ENCODE measurements around the gene ANKRD52.

The ANKRD52 gene

GRCh38 chr12:56206452-56207166, 51.6 kb downstream of the ANKRD52 start:
- ATAC-seq: peak; percentile 77
- no peak for TF ChIP-seq ARNTL (CRISPR knock-in tag; IDR thresholded peaks at IDR 0.05; ENCODE audit: borderline replicate concordance, low read depth)
- TF ChIP-seq RARB (CRISPR knock-in tag; IDR thresholded peaks at IDR 0.05): no peak
- no peak for TF ChIP-seq SNAI2 (CRISPR knock-in tag; IDR thresholded peaks at IDR 0.05)
- TF ChIP-seq GLIS3 (CRISPR knock-in tag; IDR thresholded peaks at IDR 0.05): no peak
- no peak for TF ChIP-seq ESRRG (CRISPR knock-in tag; IDR thresholded peaks at IDR 0.05)
- no peak for TF ChIP-seq BACH2 (CRISPR knock-in tag; IDR thresholded peaks at IDR 0.05; ENCODE audit: borderline replicate concordance)
- no peak for TF ChIP-seq TCF4 (CRISPR knock-in tag; IDR thresholded peaks at IDR 0.05; ENCODE audit: borderline replicate concordance)
- no peak for TF ChIP-seq ISL1 (CRISPR knock-in tag; IDR thresholded peaks at IDR 0.05)

- ATAC-seq: peak; percentile 15; the same call in 1 of the 3 replicates
- TF ChIP-seq ZNF565 (CRISPR knock-in tag; conservative IDR thresholded peaks at IDR 0.05; ENCODE audit: low read depth) (no peak), ISL1 (CRISPR knock-in tag; IDR thresholded peaks at IDR 0.05) (no peak), BACH2 (CRISPR knock-in tag; IDR thresholded peaks at IDR 0.05; ENCODE audit: borderline replicate concordance) (no peak), ESRRG (CRISPR knock-in tag; IDR thresholded peaks at IDR 0.05) (no peak), GLIS3 (CRISPR knock-in tag; IDR thresholded peaks at IDR 0.05) (no peak), PATZ1 (CRISPR knock-in tag; IDR thresholded peaks at IDR 0.05; ENCODE audit: borderline replicate concordance) (no peak), SNAI2 (CRISPR knock-in tag; IDR thresholded peaks at IDR 0.05) (no peak), RARB (CRISPR knock-in tag; IDR thresholded peaks at IDR 0.05) (no peak), CSDC2 (CRISPR knock-in tag; IDR thresholded peaks at IDR 0.05) (no peak), ZNF8 (CRISPR knock-in tag; IDR thresholded peaks at IDR 0.05) (no peak), ZFP30 (CRISPR knock-in tag; IDR thresholded peaks at IDR 0.05) (no peak), OSR1 (CRISPR knock-in tag; IDR thresholded peaks at IDR 0.05) (no peak), TOX (CRISPR knock-in tag; IDR thresholded peaks at IDR 0.05; ENCODE audit: borderline replicate concordance) (no peak), PPARA (CRISPR knock-in tag; IDR thresholded peaks at IDR 0.05; ENCODE audit: borderline replicate concordance) (no peak), ZNF70 (CRISPR knock-in tag; IDR thresholded peaks at IDR 0.05) (no peak), ARNTL (CRISPR knock-in tag; IDR thresholded peaks at IDR 0.05; ENCODE audit: borderline replicate concordance, low read depth) (no peak), ZFP3 (CRISPR knock-in tag; IDR thresholded peaks at IDR 0.05) (no peak), ZC3H10 (CRISPR knock-in tag; IDR thresholded peaks at IDR 0.05) (no peak)
- TF ChIP-seq, protein P1, sequence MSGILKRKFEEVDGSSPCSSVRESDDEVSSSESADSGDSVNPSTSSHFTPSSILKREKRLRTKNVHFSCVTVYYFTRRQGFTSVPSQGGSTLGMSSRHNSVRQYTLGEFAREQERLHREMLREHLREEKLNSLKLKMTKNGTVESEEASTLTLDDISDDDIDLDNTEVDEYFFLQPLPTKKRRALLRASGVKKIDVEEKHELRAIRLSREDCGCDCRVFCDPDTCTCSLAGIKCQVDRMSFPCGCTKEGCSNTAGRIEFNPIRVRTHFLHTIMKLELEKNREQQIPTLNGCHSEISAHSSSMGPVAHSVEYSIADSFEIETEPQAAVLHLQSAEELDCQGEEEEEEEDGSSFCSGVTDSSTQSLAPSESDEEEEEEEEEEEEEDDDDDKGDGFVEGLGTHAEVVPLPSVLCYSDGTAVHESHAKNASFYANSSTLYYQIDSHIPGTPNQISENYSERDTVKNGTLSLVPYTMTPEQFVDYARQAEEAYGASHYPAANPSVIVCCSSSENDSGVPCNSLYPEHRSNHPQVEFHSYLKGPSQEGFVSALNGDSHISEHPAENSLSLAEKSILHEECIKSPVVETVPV (CRISPR knock-in tag; IDR thresholded peaks at IDR 0.05): no peak
- TF ChIP-seq, protein P2, sequence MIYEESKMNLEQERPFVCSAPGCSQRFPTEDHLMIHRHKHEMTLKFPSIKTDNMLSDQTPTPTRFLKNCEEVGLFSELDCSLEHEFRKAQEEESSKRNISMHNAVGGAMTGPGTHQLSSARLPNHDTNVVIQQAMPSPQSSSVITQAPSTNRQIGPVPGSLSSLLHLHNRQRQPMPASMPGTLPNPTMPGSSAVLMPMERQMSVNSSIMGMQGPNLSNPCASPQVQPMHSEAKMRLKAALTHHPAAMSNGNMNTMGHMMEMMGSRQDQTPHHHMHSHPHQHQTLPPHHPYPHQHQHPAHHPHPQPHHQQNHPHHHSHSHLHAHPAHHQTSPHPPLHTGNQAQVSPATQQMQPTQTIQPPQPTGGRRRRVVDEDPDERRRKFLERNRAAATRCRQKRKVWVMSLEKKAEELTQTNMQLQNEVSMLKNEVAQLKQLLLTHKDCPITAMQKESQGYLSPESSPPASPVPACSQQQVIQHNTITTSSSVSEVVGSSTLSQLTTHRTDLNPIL (CRISPR knock-in tag; IDR thresholded peaks at IDR 0.05; ENCODE audit: low read depth): no peak
Observed at GRCh38 chr12:56205445-56205844, 52.7 kb downstream of the ANKRD52 start.

DNA sequence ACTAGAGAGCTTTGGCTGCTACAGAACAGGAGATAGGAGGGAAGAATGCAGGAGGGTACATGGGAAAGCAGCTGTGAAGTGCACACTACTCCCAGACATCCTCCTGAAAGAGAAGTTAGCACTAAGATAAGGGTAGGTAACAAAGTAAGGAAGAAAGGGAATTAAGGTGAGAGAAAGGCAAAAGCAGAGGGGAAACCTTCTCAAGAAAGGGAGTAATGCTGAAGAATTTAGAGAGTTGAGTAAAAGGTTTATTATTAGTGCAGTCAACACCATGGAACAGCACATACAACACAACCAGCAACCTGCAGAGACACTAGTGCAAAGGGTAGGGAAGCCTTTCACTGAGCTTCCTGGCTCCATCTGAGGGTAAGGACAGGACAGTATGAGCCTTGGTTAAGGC, 53.9 kb downstream of the ANKRD52 start:
- ATAC-seq: no peak
- TF ChIP-seq, protein P3, sequence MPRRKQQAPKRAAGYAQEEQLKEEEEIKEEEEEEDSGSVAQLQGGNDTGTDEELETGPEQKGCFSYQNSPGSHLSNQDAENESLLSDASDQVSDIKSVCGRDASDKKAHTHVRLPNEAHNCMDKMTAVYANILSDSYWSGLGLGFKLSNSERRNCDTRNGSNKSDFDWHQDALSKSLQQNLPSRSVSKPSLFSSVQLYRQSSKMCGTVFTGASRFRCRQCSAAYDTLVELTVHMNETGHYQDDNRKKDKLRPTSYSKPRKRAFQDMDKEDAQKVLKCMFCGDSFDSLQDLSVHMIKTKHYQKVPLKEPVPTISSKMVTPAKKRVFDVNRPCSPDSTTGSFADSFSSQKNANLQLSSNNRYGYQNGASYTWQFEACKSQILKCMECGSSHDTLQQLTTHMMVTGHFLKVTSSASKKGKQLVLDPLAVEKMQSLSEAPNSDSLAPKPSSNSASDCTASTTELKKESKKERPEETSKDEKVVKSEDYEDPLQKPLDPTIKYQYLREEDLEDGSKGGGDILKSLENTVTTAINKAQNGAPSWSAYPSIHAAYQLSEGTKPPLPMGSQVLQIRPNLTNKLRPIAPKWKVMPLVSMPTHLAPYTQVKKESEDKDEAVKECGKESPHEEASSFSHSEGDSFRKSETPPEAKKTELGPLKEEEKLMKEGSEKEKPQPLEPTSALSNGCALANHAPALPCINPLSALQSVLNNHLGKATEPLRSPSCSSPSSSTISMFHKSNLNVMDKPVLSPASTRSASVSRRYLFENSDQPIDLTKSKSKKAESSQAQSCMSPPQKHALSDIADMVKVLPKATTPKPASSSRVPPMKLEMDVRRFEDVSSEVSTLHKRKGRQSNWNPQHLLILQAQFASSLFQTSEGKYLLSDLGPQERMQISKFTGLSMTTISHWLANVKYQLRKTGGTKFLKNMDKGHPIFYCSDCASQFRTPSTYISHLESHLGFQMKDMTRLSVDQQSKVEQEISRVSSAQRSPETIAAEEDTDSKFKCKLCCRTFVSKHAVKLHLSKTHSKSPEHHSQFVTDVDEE (CRISPR knock-in tag; IDR thresholded peaks at IDR 0.05): no peak
- TF ChIP-seq, protein P1 (CRISPR knock-in tag; IDR thresholded peaks at IDR 0.05): no peak
- TF ChIP-seq, protein P2 (CRISPR knock-in tag; IDR thresholded peaks at IDR 0.05; ENCODE audit: low read depth): no peak
- TF ChIP-seq ISL1 (CRISPR knock-in tag; IDR thresholded peaks at IDR 0.05): no peak
- TF ChIP-seq TCF4 (CRISPR knock-in tag; IDR thresholded peaks at IDR 0.05; ENCODE audit: borderline replicate concordance): no peak
- TF ChIP-seq ZNF565 (CRISPR knock-in tag; conservative IDR thresholded peaks at IDR 0.05; ENCODE audit: low read depth): no peak
- no peak for TF ChIP-seq SNAI2 (CRISPR knock-in tag; IDR thresholded peaks at IDR 0.05)
- TF ChIP-seq ARNTL (CRISPR knock-in tag; IDR thresholded peaks at IDR 0.05; ENCODE audit: borderline replicate concordance, low read depth): no peak
- TF ChIP-seq PATZ1 (CRISPR knock-in tag; IDR thresholded peaks at IDR 0.05; ENCODE audit: borderline replicate concordance): no peak
- no peak for TF ChIP-seq CSDC2 (CRISPR knock-in tag; IDR thresholded peaks at IDR 0.05)
- TF ChIP-seq TOX (CRISPR knock-in tag; IDR thresholded peaks at IDR 0.05; ENCODE audit: borderline replicate concordance): no peak
- TF ChIP-seq ESRRG (CRISPR knock-in tag; IDR thresholded peaks at IDR 0.05): no peak
- TF ChIP-seq GLIS3 (CRISPR knock-in tag; IDR thresholded peaks at IDR 0.05): no peak
- no peak for TF ChIP-seq OSR1 (CRISPR knock-in tag; IDR thresholded peaks at IDR 0.05)
- no peak for TF ChIP-seq ZNF8 (CRISPR knock-in tag; IDR thresholded peaks at IDR 0.05)
- no peak for TF ChIP-seq RARB (CRISPR knock-in tag; IDR thresholded peaks at IDR 0.05)

Measured in SK-N-SH treated with all-trans-retinoic acid at 6 μM for 48 hours (cell line).